GM19238 (cell line): ENCODE data around the gene SKIDA1.

Experiments
- DNase-seq: peaks from one replicate; pipeline ENCODE4 v3.0.0; 2011; ENCODE audit warnings: low spot score; ENCODE audit not compliant: insufficient read length

The SKIDA1 gene

DNA sequence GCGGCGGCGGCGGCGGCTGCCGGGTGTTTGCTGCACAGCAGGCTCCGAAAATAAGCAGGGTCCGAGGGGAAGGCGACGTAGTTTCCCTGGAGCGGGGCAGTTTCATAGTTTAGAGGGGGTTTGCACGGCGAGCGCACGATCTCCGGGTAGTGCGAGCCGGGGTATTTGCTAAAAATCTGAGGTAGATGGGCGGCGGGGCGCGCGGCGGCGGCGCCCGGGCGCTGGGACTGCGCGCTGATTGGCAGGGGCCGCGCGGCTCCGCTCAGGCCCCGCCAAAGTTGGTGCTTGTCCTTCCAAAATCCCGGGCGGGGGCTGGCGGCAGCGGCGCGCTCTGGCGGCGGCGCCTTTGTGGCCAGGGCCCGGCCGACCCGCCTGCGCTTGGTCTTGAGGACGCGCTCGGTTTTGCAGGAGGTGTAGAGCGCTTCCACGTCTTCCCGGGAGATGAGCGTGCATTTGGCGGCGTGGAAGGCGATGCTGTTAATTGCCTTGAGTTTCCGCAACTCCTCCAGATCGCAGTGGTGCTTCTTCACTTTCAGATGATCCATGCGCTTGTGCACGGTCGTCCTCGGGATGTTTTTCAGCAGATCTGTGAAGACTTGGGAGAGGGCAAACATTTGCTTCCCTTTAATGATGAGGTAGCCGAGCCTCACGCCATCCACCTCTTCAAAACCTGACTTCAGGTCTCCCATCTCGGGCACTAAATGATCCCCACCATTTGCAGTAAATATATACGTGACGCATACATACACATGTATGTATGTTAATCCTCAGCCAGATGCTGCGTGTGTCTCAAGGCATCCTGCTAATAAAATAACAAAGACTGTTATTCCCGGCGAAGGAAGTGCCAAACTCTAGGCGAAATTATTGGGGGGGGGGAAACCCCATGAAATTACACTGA lies 8.1 kb downstream of the SKIDA1 start:
- DNase-seq = no peak

DNA sequence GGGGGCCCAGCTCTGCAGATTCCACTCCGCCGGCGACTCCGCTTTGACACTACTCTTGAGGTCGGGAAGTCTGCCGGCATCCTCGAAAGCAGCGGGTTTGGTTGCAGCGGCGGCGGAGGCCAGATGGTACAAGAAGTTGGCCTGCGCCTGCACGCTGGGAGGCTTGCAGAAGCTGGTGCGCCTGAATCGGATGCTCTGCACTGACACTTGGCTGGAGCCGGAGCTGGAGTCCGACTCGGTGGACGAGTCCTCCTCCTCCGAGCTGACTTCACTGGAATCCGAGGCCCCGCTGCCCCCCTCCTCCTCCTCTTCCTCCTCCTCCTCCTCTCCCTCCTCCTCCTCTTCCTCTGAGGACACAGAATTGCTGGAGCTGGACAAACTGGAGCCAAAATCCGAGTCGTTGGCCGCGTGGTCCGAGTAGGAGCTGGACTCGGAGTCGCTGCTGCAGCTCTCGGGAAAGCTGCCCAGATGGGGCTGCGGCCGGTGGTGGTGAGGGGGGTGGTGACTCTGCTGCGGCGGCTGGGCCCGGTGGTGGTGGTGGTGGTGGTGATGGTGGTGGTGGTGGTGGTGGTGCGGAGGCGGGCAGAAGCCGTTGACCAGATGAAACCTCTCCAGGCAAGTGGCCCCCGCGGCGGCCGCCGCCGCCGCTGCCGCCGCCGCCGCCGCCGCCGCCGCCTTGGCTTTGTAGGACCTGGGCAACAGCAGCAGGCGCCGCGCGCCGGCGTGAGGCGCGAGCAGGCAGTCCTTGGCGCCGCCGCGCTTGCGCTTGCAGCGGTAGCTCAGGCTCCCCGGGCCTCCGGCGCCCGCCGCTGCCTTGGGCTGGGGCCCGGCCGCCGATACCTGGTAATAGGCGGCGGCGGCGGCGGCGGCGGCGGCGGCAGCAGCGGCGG lies 9.0 kb downstream of the SKIDA1 start:
- no peak for DNase-seq

DNA sequence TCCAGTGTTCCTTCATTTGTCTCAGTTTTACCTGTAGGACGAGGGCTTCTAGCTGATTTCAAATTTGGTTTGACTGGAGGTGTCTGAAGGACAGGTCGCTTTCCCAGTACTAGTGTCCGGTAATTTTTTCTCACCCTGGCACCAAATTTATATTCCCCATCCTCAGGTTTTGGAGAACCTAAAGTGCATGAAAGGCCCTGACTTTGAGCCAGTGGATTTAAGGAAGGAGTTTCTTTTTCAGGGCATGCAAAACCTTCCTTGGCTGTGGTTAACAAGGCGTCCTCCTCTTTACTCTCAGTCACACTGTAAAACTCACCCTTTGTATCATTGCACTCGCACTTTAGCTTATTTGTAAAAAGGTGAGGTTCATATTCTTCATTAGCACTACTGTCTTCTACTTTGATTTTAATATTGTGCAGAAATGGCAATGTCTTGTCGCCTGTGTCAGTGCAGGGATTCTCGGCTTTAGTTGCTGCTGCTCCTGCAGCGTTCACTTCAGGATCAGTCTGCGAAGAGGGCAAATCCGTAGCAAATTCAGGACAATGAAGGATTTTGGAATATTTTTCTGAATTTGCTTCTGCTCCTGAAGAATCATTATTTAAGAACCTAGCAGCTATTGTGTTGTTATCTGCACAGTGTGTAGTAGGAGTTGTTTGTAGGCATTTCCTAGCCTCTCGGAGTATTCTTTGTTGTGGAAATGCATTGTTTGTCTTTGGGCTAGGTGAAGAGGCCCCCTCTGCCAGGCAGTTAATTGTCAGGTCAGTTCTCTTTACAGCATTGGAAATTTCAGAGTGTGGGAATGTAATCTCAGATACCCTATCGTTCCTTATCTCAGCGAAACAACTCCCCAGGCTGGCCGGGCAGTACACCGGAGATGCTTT lies 9.9 kb downstream of the SKIDA1 start:
- no peak for DNase-seq

DNA sequence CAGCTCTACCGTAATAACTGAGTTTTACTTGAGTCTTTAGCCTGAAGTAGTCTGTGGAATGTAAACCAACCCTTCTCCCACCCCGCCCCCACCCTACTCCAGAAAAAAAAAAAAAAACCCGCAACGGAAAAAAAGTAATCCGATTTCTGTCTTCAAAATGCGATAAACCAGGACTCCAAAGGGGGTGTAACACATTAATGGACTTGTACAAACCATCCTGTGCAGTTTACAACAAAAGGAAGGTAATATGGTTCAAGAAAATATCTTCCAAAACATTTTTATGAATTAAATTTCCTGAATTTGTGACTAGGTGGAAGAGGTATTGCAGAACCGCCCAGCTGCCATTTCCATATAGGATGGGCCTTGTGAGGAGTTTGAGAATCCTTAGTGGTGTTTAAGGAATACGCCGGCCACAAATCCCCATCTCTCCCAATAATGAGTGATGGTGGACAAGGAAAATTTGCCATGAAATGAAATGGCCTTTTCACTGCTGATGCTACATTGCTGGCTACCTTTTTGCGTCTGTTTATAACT lies 10.6 kb downstream of the SKIDA1 start:
- no peak for DNase-seq

DNA sequence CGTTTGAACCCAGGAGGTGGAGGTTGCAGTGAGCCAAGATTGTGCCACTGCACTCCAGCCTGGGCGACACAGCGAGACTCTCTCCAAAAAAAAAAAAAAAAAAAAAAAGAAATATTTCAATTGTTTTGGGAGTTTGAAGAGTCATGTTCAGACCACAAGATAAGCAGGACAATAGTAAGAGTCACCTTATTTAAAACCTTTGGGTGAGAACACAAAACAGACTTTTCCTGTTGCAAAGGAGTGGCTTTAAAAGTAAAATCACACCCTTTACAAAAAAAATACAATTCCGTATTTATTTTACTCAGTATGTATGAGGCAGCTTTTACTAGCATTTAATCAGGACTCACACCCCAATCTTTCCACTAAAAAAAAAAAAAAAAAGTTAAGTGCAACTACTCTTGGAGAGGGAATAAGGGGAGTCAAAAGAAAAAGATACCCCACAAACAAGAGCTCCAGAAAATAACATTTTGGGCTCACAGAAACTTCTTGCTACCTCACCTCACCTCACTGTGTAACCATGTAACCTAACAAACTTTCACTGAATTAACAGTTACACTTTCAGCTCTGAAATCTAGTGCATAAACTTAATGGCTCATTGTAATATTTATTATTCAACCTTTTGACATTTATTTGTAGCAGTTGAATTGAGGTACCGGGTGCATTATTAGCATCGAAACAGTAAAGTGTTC lies 11.2 kb downstream of the SKIDA1 start:
- DNase-seq = no peak

DNA sequence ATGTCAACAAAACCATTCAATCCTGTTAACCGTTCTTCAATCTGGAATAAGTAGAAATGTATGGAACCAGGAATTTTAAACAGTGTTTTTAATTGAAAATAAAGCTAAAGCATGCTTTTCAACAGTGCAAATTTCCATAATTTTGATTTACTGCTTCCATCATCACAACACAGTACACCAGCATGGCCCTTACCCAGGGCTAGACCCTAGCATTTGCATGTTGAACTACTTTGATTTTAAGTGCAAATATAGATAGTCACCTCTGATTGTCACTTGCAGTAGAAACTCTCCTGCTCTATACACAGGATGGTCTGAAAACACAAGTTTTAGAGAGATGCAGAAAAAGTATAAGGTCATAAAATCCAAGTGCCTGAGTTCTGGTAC lies 12.1 kb downstream of the SKIDA1 start:
- no peak for DNase-seq

DNA sequence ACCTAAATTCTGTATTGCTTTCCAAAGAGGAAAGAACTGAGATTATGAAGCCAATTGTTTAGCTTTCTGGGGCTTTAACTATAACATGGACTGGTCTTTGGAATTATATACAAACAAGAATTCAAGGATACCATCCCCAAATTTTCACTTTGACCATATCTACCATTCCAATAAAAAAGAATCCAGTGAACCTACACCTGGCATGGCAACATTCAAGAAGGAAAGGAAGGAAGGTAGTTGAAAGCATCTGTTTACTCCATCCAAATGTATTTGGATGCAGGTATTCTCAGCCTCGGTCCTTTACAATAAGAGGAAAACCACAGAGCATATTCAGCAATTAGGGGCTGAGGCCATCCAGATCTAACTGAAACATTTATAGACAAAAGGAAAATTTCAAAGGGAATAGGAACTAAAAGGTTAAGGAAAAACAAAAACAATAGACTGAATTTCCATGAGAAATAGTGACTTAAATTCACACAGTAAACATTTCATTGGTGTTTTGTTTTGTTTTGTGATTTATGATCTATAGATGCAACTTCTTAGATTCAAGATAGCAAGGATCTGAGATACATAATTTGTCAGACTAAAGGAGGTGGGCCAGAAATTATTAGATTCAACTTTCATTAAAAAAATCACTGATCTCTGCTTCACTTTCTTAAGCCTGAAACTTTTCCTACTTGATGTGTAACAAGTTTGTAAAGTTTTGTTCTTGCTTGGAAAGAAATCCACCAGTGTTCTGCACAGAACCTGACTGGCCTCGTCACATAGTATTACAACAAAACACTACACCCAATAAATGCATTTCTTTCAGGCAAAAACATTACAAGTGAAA lies 12.7 kb downstream of the SKIDA1 start:
- DNase-seq = no peak

DNA sequence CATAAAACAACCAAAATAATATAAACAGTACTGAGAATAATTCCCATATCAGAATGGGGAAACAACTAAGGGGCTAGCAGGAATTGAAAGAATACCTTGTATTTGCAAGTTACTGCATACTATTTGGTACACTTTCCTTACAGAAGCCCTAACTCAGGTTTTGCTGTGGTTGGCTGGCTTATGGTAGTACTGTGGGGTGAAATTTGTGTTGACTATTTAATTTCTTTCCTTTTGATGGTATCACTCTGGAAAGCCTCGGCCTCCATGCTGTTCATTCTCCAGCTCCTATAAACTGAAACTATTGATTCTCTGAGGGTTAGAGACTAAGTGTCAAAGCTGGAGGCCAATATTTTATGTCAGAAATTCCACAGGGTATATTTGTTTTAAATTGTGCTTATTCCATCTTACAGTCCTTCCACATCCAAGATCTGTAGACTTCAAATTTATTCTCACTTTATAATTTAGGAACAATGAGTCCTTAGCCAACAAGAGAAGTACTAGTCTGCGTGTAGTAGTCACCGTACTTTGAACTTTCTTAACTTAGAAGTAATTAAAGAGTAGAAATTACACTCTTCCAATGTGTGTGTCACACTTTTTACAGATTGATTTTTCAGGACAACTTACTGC lies 13.4 kb downstream of the SKIDA1 start:
- no peak for DNase-seq

DNA sequence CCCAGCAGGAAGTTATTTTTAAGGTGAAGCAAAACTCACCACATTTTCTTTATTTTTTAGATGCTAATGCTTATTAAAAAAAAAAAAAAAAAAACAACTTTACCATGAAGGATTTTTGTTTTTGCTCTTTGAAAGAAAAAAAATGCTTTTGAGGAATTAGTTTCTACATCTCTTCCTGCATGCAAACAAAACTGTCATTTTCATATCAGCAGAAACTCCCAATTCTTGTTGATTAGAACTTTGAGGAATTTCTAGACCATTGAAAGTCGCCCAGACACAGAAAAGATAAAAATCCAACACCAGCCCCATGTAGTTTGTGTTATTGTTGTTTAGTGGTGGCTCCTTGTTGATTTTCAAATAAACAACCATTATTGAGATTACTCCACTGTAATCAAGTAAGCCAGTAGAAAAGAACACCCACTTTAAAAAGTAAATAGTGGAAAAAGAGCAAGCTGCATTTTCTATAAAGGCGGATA lies 14.3 kb downstream of the SKIDA1 start:
- DNase-seq = no peak

DNA sequence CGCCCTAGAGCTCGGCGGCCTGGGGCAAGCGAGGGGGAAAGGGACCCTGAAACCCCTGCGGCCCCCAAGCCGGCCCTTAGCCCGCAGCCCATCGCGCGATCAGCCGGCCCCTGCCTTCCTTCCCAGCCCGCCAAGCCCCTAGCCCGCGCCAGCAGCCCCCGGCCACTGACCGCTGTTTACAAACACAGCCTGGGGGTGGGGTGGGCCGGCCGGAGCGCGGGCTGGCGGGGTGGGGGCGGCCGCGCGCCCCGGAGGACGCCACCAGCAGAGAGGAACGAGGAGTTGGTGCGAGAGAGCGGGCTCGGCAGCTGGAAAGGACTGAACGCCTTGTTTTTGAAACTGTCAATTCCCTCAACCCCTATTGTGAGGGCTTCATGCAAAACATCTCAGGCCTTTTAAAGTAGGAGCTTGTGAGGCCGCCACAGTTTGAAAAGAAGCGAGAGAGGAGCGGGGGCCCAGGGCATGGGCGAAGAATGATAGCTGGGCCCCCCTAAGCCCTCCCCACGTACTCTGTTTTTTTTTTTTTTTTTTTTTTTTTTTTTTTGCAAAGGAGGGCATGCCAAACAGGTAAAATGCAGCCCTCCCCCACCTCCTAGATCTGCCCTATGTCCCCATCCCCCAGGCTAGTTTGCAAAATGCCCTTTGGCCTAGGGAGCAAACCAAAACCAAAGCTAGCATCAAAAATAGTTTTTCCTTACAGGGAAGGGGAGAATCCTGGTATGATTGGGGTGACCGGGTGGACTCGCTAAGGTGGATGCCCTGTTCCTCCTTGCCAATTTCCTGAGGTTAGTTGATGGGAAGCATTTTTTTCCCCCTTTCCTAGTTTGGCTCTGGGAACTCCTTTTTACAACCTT lies 15.0 kb downstream of the SKIDA1 start:
- no peak for DNase-seq

DNA sequence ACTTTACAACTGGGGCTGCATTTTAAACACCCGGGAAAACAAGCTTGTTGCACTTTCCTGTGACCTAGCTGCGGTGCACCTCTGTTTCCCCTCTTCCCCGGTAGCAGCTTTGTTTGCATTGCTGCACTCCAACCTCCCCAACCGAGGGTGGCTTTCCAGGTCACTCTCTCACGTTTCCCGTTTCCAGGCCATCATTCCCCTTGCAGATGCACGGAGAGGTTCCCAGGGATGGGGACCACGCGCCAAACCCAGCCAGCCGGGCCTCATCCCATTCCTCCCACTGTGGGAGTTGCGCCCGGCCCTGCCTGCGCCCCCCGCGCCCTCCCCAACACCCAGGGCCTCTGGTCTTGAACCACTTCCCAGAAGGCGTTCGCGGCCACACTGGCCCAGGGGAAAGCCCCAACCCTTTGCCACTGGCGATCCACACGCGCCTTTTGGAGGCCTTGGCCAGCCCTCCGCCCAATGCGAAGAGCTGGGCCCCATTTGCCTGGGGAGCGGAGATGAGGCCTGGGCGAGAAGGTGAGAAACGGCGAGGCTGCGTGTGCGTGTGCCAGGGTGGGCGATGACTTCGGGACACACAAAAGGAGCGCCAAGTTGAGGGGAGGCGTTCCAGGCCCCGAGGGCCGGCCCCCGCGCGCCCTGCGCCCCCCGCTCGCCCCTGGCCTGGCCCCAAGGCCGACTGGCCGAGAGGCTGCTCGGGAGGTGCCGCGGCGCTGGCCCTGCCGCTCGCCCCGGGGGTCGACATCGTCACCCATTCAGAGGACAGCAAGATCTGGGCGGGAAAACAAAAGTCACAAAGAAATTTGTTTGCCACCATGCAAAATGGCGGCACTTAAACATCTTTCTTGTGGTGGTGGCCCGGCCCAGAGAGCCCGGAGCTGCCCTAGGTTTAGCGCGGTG lies 15.9 kb downstream of the SKIDA1 start:
- no peak for DNase-seq

DNA sequence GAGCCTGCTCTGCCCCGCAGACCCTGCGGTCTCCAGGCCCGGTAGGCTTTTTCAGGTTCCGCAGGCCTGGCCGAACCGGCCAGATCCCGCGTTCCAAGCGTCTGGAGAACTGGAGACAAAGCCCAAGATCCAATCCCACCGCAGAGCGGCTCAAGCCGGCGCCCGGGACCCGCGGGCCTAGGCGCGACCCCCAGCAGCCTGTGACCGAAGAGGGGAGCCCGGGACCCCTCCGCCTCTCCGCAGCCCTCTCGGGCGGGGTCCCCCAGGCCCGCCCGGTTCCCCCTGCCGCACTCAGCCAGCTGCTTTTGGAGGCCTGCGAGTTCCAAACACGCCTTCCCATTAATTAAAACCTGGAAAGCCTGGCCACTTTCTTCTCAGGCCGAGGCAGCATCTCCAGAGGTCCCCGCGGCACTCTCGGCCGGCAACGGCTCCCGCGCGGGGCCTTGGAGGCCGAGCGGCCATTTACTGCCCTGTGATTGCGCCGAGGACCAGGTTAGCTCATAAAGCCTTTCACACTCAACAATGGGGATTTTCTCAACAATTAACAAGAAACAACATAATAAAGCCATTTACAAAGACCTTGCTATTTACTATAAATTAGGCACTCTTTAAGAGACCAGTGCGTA lies 16.7 kb downstream of the SKIDA1 start:
- no peak for DNase-seq

DNA sequence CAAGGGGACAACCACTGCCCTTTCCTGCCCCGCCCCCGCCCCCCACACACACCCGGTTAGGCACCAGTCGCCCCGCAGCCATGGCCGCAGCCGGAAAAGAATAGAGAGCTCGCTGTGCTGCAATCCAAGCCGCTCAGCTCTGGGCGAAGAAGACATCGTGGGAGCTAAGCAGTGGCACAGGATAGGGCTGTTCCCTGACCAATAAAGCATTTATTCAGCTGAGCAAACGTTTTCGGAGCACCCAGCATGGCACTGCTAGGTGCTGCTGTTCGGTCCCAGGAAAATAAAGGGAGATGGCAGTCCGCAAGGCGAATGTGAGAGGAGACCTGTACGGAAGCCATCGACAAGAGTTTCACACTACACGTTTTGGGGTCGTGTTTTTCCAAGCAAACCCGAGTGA lies 18.3 kb downstream of the SKIDA1 start:
- DNase-seq = no peak

DNA sequence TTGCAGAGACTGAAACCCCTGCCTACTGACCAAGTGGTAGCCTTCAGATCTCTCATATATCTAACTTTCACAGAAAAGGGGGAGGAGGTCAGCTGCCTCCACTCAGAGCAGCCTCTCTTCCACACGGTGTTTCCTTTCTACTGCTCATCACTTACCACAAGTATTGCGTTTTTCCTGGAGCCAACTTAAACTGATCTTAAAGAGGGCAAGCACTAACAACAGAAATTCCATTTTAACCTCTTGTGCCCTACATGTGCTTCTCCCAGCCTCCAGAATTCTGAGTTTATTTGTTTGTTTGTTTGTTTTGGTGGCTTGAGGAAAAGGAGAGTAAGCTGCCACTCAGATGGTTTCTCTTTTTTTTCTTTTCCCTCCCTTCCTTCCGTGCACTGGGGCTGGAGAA lies 19.1 kb downstream of the SKIDA1 start:
- no peak for DNase-seq

DNA sequence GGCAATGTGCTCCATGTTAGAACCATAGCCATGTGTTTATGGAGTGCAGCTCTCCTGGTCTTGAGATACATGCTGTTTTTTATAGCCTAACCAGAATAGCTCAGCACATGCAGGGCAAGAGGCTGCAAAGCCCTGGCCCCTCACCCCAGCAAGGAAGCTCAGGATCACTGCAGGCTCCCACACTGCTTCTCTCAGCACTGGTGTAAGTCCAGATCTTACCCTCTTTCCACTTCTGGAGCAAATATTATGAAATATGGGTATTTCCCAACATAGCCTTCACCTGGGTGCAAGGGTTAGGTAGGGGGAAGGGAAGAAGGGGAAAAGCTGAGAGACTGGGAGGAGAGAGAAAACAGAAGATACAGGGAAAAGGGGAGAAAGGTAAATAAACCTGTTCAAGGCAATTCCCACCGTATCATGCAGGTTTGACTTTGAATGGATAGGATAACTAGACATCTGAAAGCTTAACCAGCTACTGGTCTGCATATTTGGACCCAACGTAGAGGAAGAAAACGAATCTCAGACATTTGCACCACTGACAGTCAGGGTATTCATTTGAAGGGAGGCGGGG lies 19.7 kb downstream of the SKIDA1 start:
- no peak for DNase-seq

DNA sequence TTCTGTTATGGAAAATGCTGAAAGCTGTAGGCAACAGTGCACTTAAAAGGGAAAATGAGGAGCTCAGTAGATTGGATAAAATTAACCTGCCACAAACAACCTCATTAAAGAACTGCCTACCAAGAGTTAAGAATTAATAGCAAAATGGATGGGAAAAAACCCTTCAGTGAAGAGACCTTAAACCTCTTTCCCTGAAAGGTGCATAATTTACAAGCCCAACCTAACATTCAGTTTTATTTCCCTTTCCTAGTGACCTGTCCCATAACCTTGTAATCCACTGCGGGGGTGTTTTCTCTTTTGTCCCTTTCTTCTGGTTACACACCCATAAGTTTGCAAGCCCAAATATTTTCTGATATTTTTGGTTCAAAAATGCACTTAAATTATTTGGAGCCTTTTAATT lies 21.9 kb downstream of the SKIDA1 start:
- no peak for DNase-seq
